GM06990 (cell line): ENCODE data around the gene KRT6B.

Source experiments
- DNase-seq: peaks from one replicate; pipeline ENCODE4 v3.0.0-alpha.2; 2011; ENCODE audit not compliant: insufficient read length; ENCODE audit errors: extremely low read depth
- H3K27me3 ChIP-seq: replicated peaks from 2 replicates; pipeline ENCODE4 v1.6.0; 2011; ENCODE audit warnings: low read length; ENCODE audit not compliant: control insufficient read depth, insufficient read depth
- H3K36me3 ChIP-seq: 2 replicates; pipeline ENCODE4 v1.5.1; 2011; ENCODE audit warnings: low read length; ENCODE audit not compliant: control insufficient read depth, insufficient read depth
- H3K4me3 ChIP-seq: replicated peaks from 2 replicates; pipeline ENCODE4 v1.5.1; 2011; ENCODE audit warnings: low read depth, mild to moderate bottlenecking, control low read depth, low read length
- CTCF ChIP-seq: IDR thresholded peaks from 2 replicates; pipeline ENCODE4 v1.5.1; 2011; ENCODE audit warnings: low read length, control low read depth, mild to moderate bottlenecking, inconsistent platforms; ENCODE audit not compliant: insufficient read depth, poor library complexity, severe bottlenecking

The KRT6B gene

GRCh38 chr12:52398176-52398575, 53.8 kb downstream of the KRT6B start:
- Histone ChIP-seq H3K4me3 (no peak overlapping the region), H3K27me3 (peaks cover 2% of the 10 kb centered on the region), H3K36me3 (no peaks in the 10 kb centered on the region)
- no peak for TF ChIP-seq CTCF
- DNase-seq: no peak

- DNase-seq: no peak
- no peak for TF ChIP-seq CTCF
- H3K4me3 ChIP-seq: no peak overlapping the region
- H3K36me3 ChIP-seq: no peaks in the 10 kb centered on the region
- H3K27me3 ChIP-seq: peaks cover 2% of the 10 kb centered on the region
Observed at GRCh38 chr12:52396656-52397055, 55.3 kb downstream of the KRT6B start.
